Measurements from ENCODE around the gene DUOX2.

The DUOX2 gene

GRCh38 chr15:45093013-45093412 is 21.0 kb downstream of the DUOX2 start:
- no peak overlapping the region for H3K4me3 ChIP-seq (replicated peaks; ENCODE audit: low read depth, low read length)
- no peak for DNase-seq (ENCODE audit: extremely low read depth, low read depth)
- TF ChIP-seq CTCF (IDR thresholded peaks at IDR 0.05; ENCODE audit: low read depth, low read length, missing control alignments): no peak

GRCh38 chr15:45091576-45091975 is 22.4 kb downstream of the DUOX2 start:
- no peak for DNase-seq (ENCODE audit: extremely low read depth, low read depth)
- H3K4me3 ChIP-seq (replicated peaks; ENCODE audit: low read depth, low read length): no peak overlapping the region
- no peak for TF ChIP-seq CTCF (IDR thresholded peaks at IDR 0.05; ENCODE audit: low read depth, low read length, missing control alignments)

GRCh38 chr15:45091161-45091560 is 22.8 kb downstream of the DUOX2 start:
- H3K4me3 ChIP-seq (replicated peaks; ENCODE audit: low read depth, low read length): no peak overlapping the region
- DNase-seq (ENCODE audit: extremely low read depth, low read depth): no peak
- TF ChIP-seq CTCF (IDR thresholded peaks at IDR 0.05; ENCODE audit: low read depth, low read length, missing control alignments): no peak

GRCh38 chr15:45089712-45090373 is 24.1 kb downstream of the DUOX2 start:
- DNase-seq (ENCODE audit: extremely low read depth, low read depth): no peak
- H3K4me3 ChIP-seq (replicated peaks; ENCODE audit: low read depth, low read length): no peak overlapping the region
- TF ChIP-seq CTCF (IDR thresholded peaks at IDR 0.05; ENCODE audit: low read depth, low read length, missing control alignments): no peak

GRCh38 chr15:45088801-45089711 is 24.9 kb downstream of the DUOX2 start:
- H3K4me3 ChIP-seq (replicated peaks; ENCODE audit: low read depth, low read length): no peak overlapping the region
- no peak for DNase-seq (ENCODE audit: extremely low read depth, low read depth)
- no peak for TF ChIP-seq CTCF (IDR thresholded peaks at IDR 0.05; ENCODE audit: low read depth, low read length, missing control alignments)

GRCh38 chr15:45087513-45087912 is 26.5 kb downstream of the DUOX2 start:
- no peak overlapping the region for H3K4me3 ChIP-seq (replicated peaks; ENCODE audit: low read depth, low read length)
- TF ChIP-seq CTCF (IDR thresholded peaks at IDR 0.05; ENCODE audit: low read depth, low read length, missing control alignments): no peak
- DNase-seq (ENCODE audit: extremely low read depth, low read depth): no peak

Data from HFF-Myc (cell line).